CD14-positive monocyte (primary cell): ENCODE measurements around the gene FBXL13. TPM values are rescaled to one million over a fixed set of nuclear protein-coding genes. Genes with fewer than 3 reads are reported as not detected.

Experiments
- DNase-seq, 3 donors: peaks; one replicate each; pipeline ENCODE4 v3.0.0-alpha.2; 2011 to 2022
- H2AFZ ChIP-seq: 2 replicates; pipeline ENCODE4 v1.6.0; 2012; ENCODE audit warnings: mild to moderate bottlenecking, low read depth, low read length, inconsistent platforms; ENCODE audit not compliant: insufficient read depth, poor library complexity, severe bottlenecking
- H3K27ac ChIP-seq, 2 donors: 1 replicate in 1 of 2; 2 replicates in 1 of 2; pipeline ENCODE4 v1.5.1; 2012 to 2013; ENCODE audit warnings: low read length in 2 of 2, control low read depth in 1 of 2, inconsistent platforms in 1 of 2, low read depth in 1 of 2, mild to moderate bottlenecking in 1 of 2
- H3K27me3 ChIP-seq, 2 donors: one replicate each; pipeline versions ENCODE4 v1.6.0 to v1.6.1; 2011 to 2013; ENCODE audit warnings: low read length in 2 of 2; ENCODE audit not compliant: control insufficient read depth in 2 of 2, insufficient read depth in 2 of 2
- H3K36me3 ChIP-seq, 2 donors: replicated peaks in 1 of 2; 1 replicate in 1 of 2; 2 replicates in 1 of 2; pipeline versions ENCODE4 v1.5.1 to v1.6.1; 2012 to 2013; ENCODE audit warnings: low read length in 2 of 2, control low read depth in 1 of 2, inconsistent platforms in 1 of 2, mild to moderate bottlenecking in 1 of 2; ENCODE audit not compliant: insufficient read depth in 2 of 2, control insufficient read depth in 1 of 2
- H3K4me1 ChIP-seq, 2 donors: 1 replicate in 1 of 2; 2 replicates in 1 of 2; pipeline versions ENCODE4 v1.5.1 to v1.6.1; 2012 to 2013; ENCODE audit warnings: low read length in 2 of 2, control low read depth in 1 of 2, inconsistent platforms in 1 of 2, mild to moderate bottlenecking in 1 of 2, moderate library complexity in 1 of 2; ENCODE audit not compliant: insufficient read depth in 2 of 2, control insufficient read depth in 1 of 2
- H3K4me2 ChIP-seq: replicated peaks from 2 replicates; pipeline ENCODE3; 2012; ENCODE audit warnings: low read length, moderate library complexity, mild to moderate bottlenecking; ENCODE audit not compliant: poor library complexity, severe bottlenecking; ENCODE audit errors: extremely low read depth
- H3K4me3 ChIP-seq, 3 experiments: fragments of 200-600 bp in 1 of 3; sonication (generic) in 1 of 3; replicated peaks in 1 of 3; 1 replicate in 2 of 3; 2 replicates in 1 of 3; pipeline ENCODE4 v1.5.1; 2011 to 2013; ENCODE audit warnings: low read length in 3 of 3, mild to moderate bottlenecking in 3 of 3, control low read depth in 2 of 3, low read depth in 2 of 3, inconsistent platforms in 1 of 3, moderate library complexity in 1 of 3
- H3K79me2 ChIP-seq: 2 replicates; pipeline ENCODE4 v1.6.0; 2012; ENCODE audit warnings: mild to moderate bottlenecking, control low read depth, inconsistent platforms, low read length, moderate library complexity; ENCODE audit not compliant: insufficient read depth
- H3K9ac ChIP-seq: 2 replicates; pipeline ENCODE4 v1.6.0; 2017; ENCODE audit warnings: low read length, mild to moderate bottlenecking; ENCODE audit not compliant: insufficient read depth, poor library complexity, severe bottlenecking
- H3K9me3 ChIP-seq, 2 donors: replicated peaks in 1 of 2; 1 replicate in 1 of 2; 2 replicates in 1 of 2; pipeline versions ENCODE4 v1.5.1 to v1.6.1; 2012 to 2013; ENCODE audit warnings: low read length in 2 of 2, control low read depth in 1 of 2; ENCODE audit not compliant: control insufficient read depth in 1 of 2, insufficient read depth in 1 of 2
- H4K20me1 ChIP-seq: 2 replicates; pipeline ENCODE4 v1.6.0; 2012; ENCODE audit warnings: mild to moderate bottlenecking, low read length, control low read depth, moderate library complexity; ENCODE audit not compliant: insufficient read depth
- H3K27ac Mint-ChIP-seq, 7 donors: one replicate each; pipeline ENCODE4 v1.8.0; 2020; ENCODE audit warnings: mild to moderate bottlenecking in 7 of 7, mixed read lengths in 7 of 7, moderate library complexity in 6 of 7, inconsistent platforms in 2 of 7
- H3K27me3 Mint-ChIP-seq, 3 donors: one replicate each; pipeline ENCODE4 v1.8.0; 2021 to 2022; ENCODE audit warnings: low read depth in 3 of 3, mild to moderate bottlenecking in 3 of 3, mixed read lengths in 3 of 3, moderate library complexity in 3 of 3, inconsistent platforms in 1 of 3
- H3K36me3 Mint-ChIP-seq, 2 donors: one replicate each; pipeline ENCODE4 v1.8.0; 2020; ENCODE audit warnings: mixed read lengths in 2 of 2, inconsistent platforms in 1 of 2, mild to moderate bottlenecking in 1 of 2
- H3K4me1 Mint-ChIP-seq: one replicate; pipeline ENCODE4 v1.8.0; 2020; ENCODE audit warnings: mild to moderate bottlenecking, mixed read lengths
- H3K4me3 Mint-ChIP-seq, 2 donors: one replicate each; pipeline ENCODE4 v1.8.0; 2020; ENCODE audit warnings: mild to moderate bottlenecking in 2 of 2, mixed read lengths in 2 of 2, moderate library complexity in 1 of 2
- H3K9me3 Mint-ChIP-seq, 7 donors: one replicate each; pipeline ENCODE4 v1.8.0; 2020 to 2022; ENCODE audit warnings: mixed read lengths in 7 of 7, mild to moderate bottlenecking in 6 of 7, moderate library complexity in 6 of 7, inconsistent platforms in 2 of 7
- CTCF ChIP-seq: fragments of 200-600 bp; IDR thresholded peaks from one replicate; pipeline ENCODE4 v1.8.0; 2022; ENCODE audit warnings: antibody characterized with exemption, mild to moderate bottlenecking
- WGBS: methylation state at CpG from one replicate; pipeline ENCODE4 v1.1.5; 2013; ENCODE audit warnings: missing lambda C conversion rate; ENCODE audit not compliant: insufficient coverage; 5-methylcytosine and 5-hydroxymethylcytosine counted together
- intact Hi-C, 2 donors: fragments of 100-400 bp; cut with micrococcal nuclease; formaldehyde crosslinking; loops; one replicate each; pipeline versions ENCODE4 v1.15.0 to v1.15.1; 2023
- polyA plus RNA-seq, 3 donors: library from polyadenylated mRNA; depleted of rRNA in 1 of 3; unstranded in 2 of 3; stranded (reverse) in 1 of 3; fragments of 300-500 nt in 2 of 3; fragments of >200 nt in 1 of 3; fragmentation: Illumina TruSeq in 2 of 3; gene quantifications; 1 replicate in 2 of 3; 2 replicates in 1 of 3; pipeline ENCODE4 v1.2.3, GENCODE V29; 2012 to 2021

FBXL13 gene
- polyA plus RNA-seq, 3 donors = 0.05 TPM; not detected in 2

- Histone ChIP-seq H3K4me1 (no peaks in the 10 kb centered on the region), H3K27me3 (no peaks in the 10 kb centered on the region), H3K36me3 (peaks cover 0 to 5% of the 10 kb centered on the region in 2 donors), H3K9me3 (no peaks in the 10 kb centered on the region), H3K4me2 (no peak overlapping the region), H2AFZ (no peak overlapping the region), H3K4me3 (no peak overlapping the region), H4K20me1 (no peaks in the 10 kb centered on the region), H3K9ac (no peak overlapping the region), H3K27ac (no peak overlapping the region), H3K79me2 (no peaks in the 10 kb centered on the region)
- TF ChIP-seq CTCF = no peak
- Mint-ChIP-seq H3K4me3 (no peak overlapping the region), H3K36me3 (peaks cover 14 to 21% of the 10 kb centered on the region in 2 donors), H3K9me3 (peaks cover 0 to 3% (median 0%) of the 10 kb centered on the region in 7 donors), H3K27me3 (no peaks in the 10 kb centered on the region), H3K27ac (no peak overlapping the region), H3K4me1 (no peaks in the 10 kb centered on the region)
- DNase-seq = no peak
- intact Hi-C loops = no loop called here
- no CpG with 5 or more reads among the region's 1 CpG for WGBS
These were observed 241.9 kb downstream of the FBXL13 start for GRCh38 chr7:102832674-102833073.

GRCh38 chr7:102830197-102830596 is 244.4 kb downstream of the FBXL13 start:
- no peak for DNase-seq
- H3K27me3 Mint-ChIP-seq = no peaks in the 10 kb centered on the region
- H3K27me3 ChIP-seq = no peaks in the 10 kb centered on the region
- H3K4me2 ChIP-seq = no peak overlapping the region
- peaks cover 14 to 25% of the 10 kb centered on the region in 2 donors for H3K36me3 Mint-ChIP-seq
- no peaks in the 10 kb centered on the region for H3K9me3 ChIP-seq
- intact Hi-C loops = no loop called here
- peaks cover 0 to 3% (median 0%) of the 10 kb centered on the region in 7 donors for H3K9me3 Mint-ChIP-seq
- H3K4me1 Mint-ChIP-seq = no peaks in the 10 kb centered on the region
- no peaks in the 10 kb centered on the region for H3K79me2 ChIP-seq
- no peak overlapping the region for H3K27ac Mint-ChIP-seq
- H3K4me3 ChIP-seq = no peak overlapping the region
- peaks cover 0 to 5% of the 10 kb centered on the region in 2 donors for H3K36me3 ChIP-seq
- WGBS = 80% methylated on average over 1 of the region's 2 CpGs
- H3K4me1 ChIP-seq = no peaks in the 10 kb centered on the region
- no peak overlapping the region for H2AFZ ChIP-seq
- TF ChIP-seq CTCF = no peak
- H4K20me1 ChIP-seq = no peaks in the 10 kb centered on the region
- no peak overlapping the region for H3K4me3 Mint-ChIP-seq
- no peak overlapping the region for H3K9ac ChIP-seq
- H3K27ac ChIP-seq = no peak overlapping the region
